Activated naive CD8-positive, alpha-beta T cell treated with anti-CD3 and anti-CD28 coated beads, Interleukin-2, amount 10 ng/mL, durations not matched to agents 7 days and 5 days (primary cell): Measurements from ENCODE around the gene NXT1. TPM values are rescaled to one million over a fixed set of nuclear protein-coding genes. Genes with fewer than 3 reads are reported as not detected.
"Not testable (repeated sequence)": the region's sequence is repeated elsewhere in the genome, so short reads cannot be mapped to it uniquely, and the experiment has no call there.

Source experiments
- ATAC-seq: fragments of 150-1000 bp; cut with Tn5 transposase; one replicate; pipeline ENCODE4 v1.10.0; 2021; ENCODE audit warnings: low read depth, moderate library complexity
- POLR2A ChIA-PET: fragments of 350-600 bp; sonication (Branson Sonifier 250); formaldehyde crosslinking; loops from one replicate; lab custom pipeline; 2021; ENCODE audit warnings: antibody characterized with exemption; lab: Charles Lee
- DNase-seq: peaks from one replicate; pipeline ENCODE4 v3.0.0; 2021
- H3K27ac Mint-ChIP-seq: one replicate; pipeline ENCODE4 v1.8.0; 2022; ENCODE audit warnings: mild to moderate bottlenecking, mixed read lengths
- H3K27me3 Mint-ChIP-seq: one replicate; pipeline ENCODE4 v1.8.0; 2022; ENCODE audit warnings: mild to moderate bottlenecking, moderate library complexity, mixed read lengths
- H3K36me3 Mint-ChIP-seq: one replicate; pipeline ENCODE4 v1.8.0; 2021; ENCODE audit warnings: mild to moderate bottlenecking, mixed read lengths
- H3K4me1 Mint-ChIP-seq: one replicate; pipeline ENCODE4 v1.8.0; 2021; ENCODE audit warnings: mixed read lengths
- H3K4me3 Mint-ChIP-seq: one replicate; pipeline ENCODE4 v1.8.0; 2022; ENCODE audit warnings: mild to moderate bottlenecking, moderate library complexity, mixed read lengths
- H3K9me3 Mint-ChIP-seq: one replicate; pipeline ENCODE4 v1.8.0; 2021; ENCODE audit warnings: mixed read lengths
- total RNA-seq, 2 experiments: library from RNA; stranded (reverse); gene quantifications; one replicate each; pipeline ENCODE4 v1.2.3, GENCODE V29; 2021

The NXT1 gene
- total RNA-seq: 10 to 100 TPM; 29.9 to 31.9 TPM

GRCh38 chr20:23350196-23350903 lies at the start of gene NXT1:
Gene NXT1 (plus strand): TSS chr20:23350791. CDS start chr20:23354042, 3,251 bp downstream.
- Mint-ChIP-seq H3K27me3 (no peaks in the 10 kb centered on the region), H3K9me3 (no peaks in the 10 kb centered on the region), H3K4me3 (peak within 1 kb of the TSS; percentile 86), H3K27ac (peak within 1 kb of the TSS; percentile 99), H3K4me1 (peaks cover 16% of the 10 kb centered on the region), H3K36me3 (peaks cover 5% of the 10 kb centered on the region)
- POLR2A ChIA-PET: interaction anchor here (0.9 to 3.3 kb wide), 9 partner anchors 9 to 208 kb away, joined by 3 to 74 read pairs (median 4); partner anchors contain the start of genes GZF1 and NAPB
- ATAC-seq: peak; percentile 81
- peak; percentile 95 for DNase-seq

- no peaks in the 10 kb centered on the region for H3K36me3 Mint-ChIP-seq
- POLR2A ChIA-PET: no interaction called here
- H3K27ac Mint-ChIP-seq: no peak overlapping the region
- no peak overlapping the region for H3K4me3 Mint-ChIP-seq
- H3K9me3 Mint-ChIP-seq: no peaks in the 10 kb centered on the region
- ATAC-seq (no peak), DNase-seq (no peak)
- H3K27me3 Mint-ChIP-seq: peaks cover 2% of the 10 kb centered on the region
- H3K4me1 Mint-ChIP-seq: no peaks in the 10 kb centered on the region
Observed at GRCh38 chr20:23301436-23302050, 49.0 kb upstream of the NXT1 start.

GRCh38 chr20:23302386-23302785 lies 48.2 kb upstream of the NXT1 start:
- Mint-ChIP-seq H3K36me3 (no peaks in the 10 kb centered on the region), H3K27me3 (peaks cover 2% of the 10 kb centered on the region), H3K4me1 (no peaks in the 10 kb centered on the region), H3K4me3 (no peak overlapping the region), H3K9me3 (no peaks in the 10 kb centered on the region), H3K27ac (no peak overlapping the region)
- DNase-seq: no peak
- POLR2A ChIA-PET: no interaction called here
- no peak for ATAC-seq

GRCh38 chr20:23302801-23303200 lies 47.8 kb upstream of the NXT1 start:
- no peaks in the 10 kb centered on the region for H3K36me3 Mint-ChIP-seq
- DNase-seq (no peak), ATAC-seq (no peak)
- H3K4me1 Mint-ChIP-seq: no peaks in the 10 kb centered on the region
- no peaks in the 10 kb centered on the region for H3K9me3 Mint-ChIP-seq
- H3K4me3 Mint-ChIP-seq: no peak overlapping the region
- H3K27ac Mint-ChIP-seq: no peak overlapping the region
- POLR2A ChIA-PET: no interaction called here
- peaks cover 2% of the 10 kb centered on the region for H3K27me3 Mint-ChIP-seq

- Mint-ChIP-seq H3K4me1 (no peaks in the 10 kb centered on the region), H3K9me3 (no peaks in the 10 kb centered on the region), H3K4me3 (no peak overlapping the region), H3K36me3 (no peaks in the 10 kb centered on the region), H3K27me3 (peaks cover 2% of the 10 kb centered on the region), H3K27ac (no peak overlapping the region)
- ATAC-seq (no peak), DNase-seq (no peak)
- POLR2A ChIA-PET: no interaction called here
Observed at GRCh38 chr20:23303325-23304102, 47.1 kb upstream of the NXT1 start.

- POLR2A ChIA-PET: no interaction called here
- Mint-ChIP-seq H3K27ac (no peak overlapping the region), H3K9me3 (no peaks in the 10 kb centered on the region), H3K4me3 (no peak overlapping the region), H3K27me3 (peaks cover 2% of the 10 kb centered on the region), H3K36me3 (no peaks in the 10 kb centered on the region), H3K4me1 (no peaks in the 10 kb centered on the region)
- ATAC-seq (no peak), DNase-seq (no peak)
Observed at GRCh38 chr20:23304616-23305015, 46.0 kb upstream of the NXT1 start.

- ATAC-seq (no peak), DNase-seq (no peak)
- Mint-ChIP-seq H3K4me3 (no peak overlapping the region), H3K27ac (no peak overlapping the region), H3K36me3 (no peaks in the 10 kb centered on the region), H3K27me3 (peaks cover 2% of the 10 kb centered on the region), H3K4me1 (no peaks in the 10 kb centered on the region), H3K9me3 (no peaks in the 10 kb centered on the region)
- POLR2A ChIA-PET: no interaction called here
Observed at GRCh38 chr20:23305098-23305497, 45.5 kb upstream of the NXT1 start.

- POLR2A ChIA-PET, H3K27ac Mint-ChIP-seq, H3K4me1 Mint-ChIP-seq: not testable (repeated sequence)
Observed at GRCh38 chr20:23307393-23307792, 43.2 kb upstream of the NXT1 start.

GRCh38 chr20:23308024-23308423 lies 42.6 kb upstream of the NXT1 start:
- no peak for DNase-seq
- Mint-ChIP-seq H3K4me3 (no peak overlapping the region), H3K27ac (no peak overlapping the region), H3K36me3 (no peaks in the 10 kb centered on the region), H3K4me1 (peaks cover 2% of the 10 kb centered on the region), H3K9me3 (no peaks in the 10 kb centered on the region), H3K27me3 (peaks cover 2% of the 10 kb centered on the region)
- POLR2A ChIA-PET: no interaction called here
- ATAC-seq: no peak

More at GRCh38 chr20:23307393-23307792, 43.2 kb upstream of the NXT1 start:
- not testable (repeated sequence) for H3K4me3 Mint-ChIP-seq, H3K27me3 Mint-ChIP-seq, ATAC-seq, H3K9me3 Mint-ChIP-seq, H3K36me3 Mint-ChIP-seq, DNase-seq

- H3K4me1 Mint-ChIP-seq: peaks cover 2% of the 10 kb centered on the region
- no peak overlapping the region for H3K27ac Mint-ChIP-seq
- H3K4me3 Mint-ChIP-seq: no peak overlapping the region
- POLR2A ChIA-PET: no interaction called here
- DNase-seq (no peak), ATAC-seq (no peak)
- H3K27me3 Mint-ChIP-seq: no peaks in the 10 kb centered on the region
- no peaks in the 10 kb centered on the region for H3K36me3 Mint-ChIP-seq
- H3K9me3 Mint-ChIP-seq: no peaks in the 10 kb centered on the region
Observed at GRCh38 chr20:23308908-23309307, 41.7 kb upstream of the NXT1 start.

- Mint-ChIP-seq H3K27ac (no peak overlapping the region), H3K4me1 (peaks cover 2% of the 10 kb centered on the region), H3K27me3 (no peaks in the 10 kb centered on the region), H3K36me3 (no peaks in the 10 kb centered on the region), H3K4me3 (no peak overlapping the region), H3K9me3 (no peaks in the 10 kb centered on the region)
- DNase-seq (no peak), ATAC-seq (no peak)
- POLR2A ChIA-PET: no interaction called here
Observed at GRCh38 chr20:23309781-23310180, 40.8 kb upstream of the NXT1 start.

- no peaks in the 10 kb centered on the region for H3K9me3 Mint-ChIP-seq
- H3K27me3 Mint-ChIP-seq: no peaks in the 10 kb centered on the region
- no peak overlapping the region for H3K27ac Mint-ChIP-seq
- H3K4me1 Mint-ChIP-seq: peaks cover 2% of the 10 kb centered on the region
- DNase-seq (no peak), ATAC-seq (no peak)
- POLR2A ChIA-PET: no interaction called here
- H3K4me3 Mint-ChIP-seq: no peak overlapping the region
- H3K36me3 Mint-ChIP-seq: no peaks in the 10 kb centered on the region
Observed at GRCh38 chr20:23311947-23312506, 38.6 kb upstream of the NXT1 start.

GRCh38 chr20:23313271-23313670 lies 37.3 kb upstream of the NXT1 start:
- H3K36me3 Mint-ChIP-seq: no peaks in the 10 kb centered on the region
- no peak overlapping the region for H3K4me3 Mint-ChIP-seq
- H3K9me3 Mint-ChIP-seq: no peaks in the 10 kb centered on the region
- no peak overlapping the region for H3K27ac Mint-ChIP-seq
- DNase-seq (no peak), ATAC-seq (no peak)
- H3K27me3 Mint-ChIP-seq: no peaks in the 10 kb centered on the region
- POLR2A ChIA-PET: no interaction called here
- H3K4me1 Mint-ChIP-seq: peaks cover 2% of the 10 kb centered on the region
